B cell (primary cell): ENCODE measurements around the gene SMIM22. TPM values are rescaled to one million over a fixed set of nuclear protein-coding genes. Genes with fewer than 3 reads are reported as not detected.

Experiments
- ATAC-seq: fragments of 200-7000 bp; cut with Tn5 transposase; one replicate; pipeline ENCODE4 v1.10.0; 2021; ENCODE audit warnings: low read depth, mild to moderate bottlenecking, moderate number of reproducible peaks, moderate library complexity
- CTCF ChIA-PET: fragments of 350-600 bp; sonication (Branson Sonifier 250); formaldehyde crosslinking; loops from one replicate; lab custom pipeline; 2021; ENCODE audit warnings: antibody characterized with exemption, inconsistent platforms; lab: Charles Lee
- POLR2A ChIA-PET: fragments of 350-600 bp; sonication (Branson Sonifier 250); formaldehyde crosslinking; loops from one replicate; lab custom pipeline; 2021; ENCODE audit warnings: antibody characterized with exemption; lab: Charles Lee
- DNase-seq: peaks from one replicate; pipeline ENCODE4 v3.0.0; 2013
- H2AFZ ChIP-seq: 2 replicates; pipeline ENCODE4 v1.6.1; 2012; ENCODE audit warnings: mild to moderate bottlenecking, low read depth, low read length; ENCODE audit not compliant: insufficient read depth, poor library complexity, severe bottlenecking
- H3K27ac ChIP-seq, 2 donors: 1 replicate in 1 of 2; 2 replicates in 1 of 2; pipeline ENCODE4 v1.5.1; 2012 to 2013; ENCODE audit warnings: low read length in 2 of 2, mild to moderate bottlenecking in 2 of 2, moderate library complexity in 1 of 2
- H3K27me3 ChIP-seq, 4 experiments: fragments of 200-600 bp in 1 of 4; sonication (generic) in 1 of 4; replicated peaks in 1 of 4; 1 replicate in 2 of 4; 2 replicates in 2 of 4; pipeline versions ENCODE4 v1.6.1 to v1.7.0; 2013 to 2016; ENCODE audit warnings: low read length in 3 of 4, mild to moderate bottlenecking in 2 of 4, mixed read lengths in 1 of 4, moderate library complexity in 1 of 4; ENCODE audit not compliant: insufficient read depth in 4 of 4, control insufficient read depth in 3 of 4; ENCODE audit errors: control extremely low read depth in 1 of 4
- H3K36me3 ChIP-seq, 2 experiments: replicated peaks in 1 of 2; 1 replicate in 1 of 2; 2 replicates in 1 of 2; pipeline versions ENCODE4 v1.6.1 to v1.7.1; 2013; ENCODE audit warnings: low read length in 1 of 2; ENCODE audit not compliant: insufficient read depth in 2 of 2, control insufficient read depth in 1 of 2; ENCODE audit errors: control extremely low read depth in 1 of 2, extremely low read depth in 1 of 2
- H3K4me1 ChIP-seq, 2 donors: fragments of 200-600 bp in 1 of 2; sonication (generic) in 1 of 2; 1 replicate in 1 of 2; 2 replicates in 1 of 2; pipeline versions ENCODE4 v1.5.1 to v1.6.1; 2013 to 2017; ENCODE audit warnings: low read length in 2 of 2; ENCODE audit not compliant: control insufficient read depth in 2 of 2, insufficient read depth in 2 of 2
- H3K4me2 ChIP-seq: replicated peaks from 2 replicates; pipeline ENCODE3; 2012; ENCODE audit warnings: mild to moderate bottlenecking, low read depth, low read length; ENCODE audit not compliant: poor library complexity, severe bottlenecking
- H3K4me3 ChIP-seq, 5 experiments: fragments of 200-600 bp in 1 of 5; sonication (generic) in 1 of 5; 1 replicate in 3 of 5; 2 replicates in 2 of 5; pipeline versions ENCODE4 v1.5.1 to v1.7.0; 2011 to 2016; ENCODE audit warnings: low read length in 4 of 5, mild to moderate bottlenecking in 4 of 5, low read depth in 2 of 5, control low read depth in 1 of 5, moderate library complexity in 1 of 5; ENCODE audit not compliant: insufficient read depth in 1 of 5; ENCODE audit errors: control extremely low read depth in 1 of 5, extremely low read depth in 1 of 5
- H3K79me2 ChIP-seq: fragments of 200-600 bp; sonication (generic); one replicate; pipeline ENCODE4 v1.6.0; 2016; ENCODE audit warnings: low read length; ENCODE audit not compliant: control insufficient read depth, insufficient read depth
- H3K9ac ChIP-seq: fragments of 200-600 bp; sonication (generic); 2 replicates; pipeline ENCODE4 v1.6.1; 2017; ENCODE audit warnings: mild to moderate bottlenecking, low read length, moderate library complexity
- H3K9me3 ChIP-seq, 3 donors: one replicate each; pipeline versions ENCODE4 v1.6.1 to v1.7.1; 2013; ENCODE audit warnings: low read length in 2 of 3; ENCODE audit not compliant: control insufficient read depth in 2 of 3, insufficient read depth in 1 of 3; ENCODE audit errors: control extremely low read depth in 1 of 3
- H4K20me1 ChIP-seq: 2 replicates; pipeline ENCODE4 v1.6.0; 2012; ENCODE audit warnings: mild to moderate bottlenecking, low read length; ENCODE audit not compliant: insufficient read depth, control insufficient read depth, poor library complexity, severe bottlenecking
- H3K27ac Mint-ChIP-seq: one replicate; pipeline ENCODE4 v1.8.0; 2021; ENCODE audit warnings: mixed read lengths
- H3K27me3 Mint-ChIP-seq: one replicate; pipeline ENCODE4 v1.8.0; 2021; ENCODE audit warnings: mixed read lengths
- H3K4me1 Mint-ChIP-seq: one replicate; pipeline ENCODE4 v1.8.0; 2021; ENCODE audit warnings: mixed read lengths
- H3K4me3 Mint-ChIP-seq: one replicate; pipeline ENCODE4 v1.8.0; 2021; ENCODE audit warnings: mixed read lengths
- H3K9me3 Mint-ChIP-seq: one replicate; pipeline ENCODE4 v1.8.0; 2022; ENCODE audit warnings: mixed read lengths; ENCODE audit not compliant: insufficient read depth
- EZH2 ChIP-seq: IDR thresholded peaks from 2 replicates; pipeline ENCODE4 v1.6.1; 2012; ENCODE audit warnings: borderline replicate concordance, low read depth, mild to moderate bottlenecking, moderate library complexity, low read length; ENCODE audit not compliant: insufficient read depth, poor library complexity, severe bottlenecking
- WGBS: methylation state at CpG from one replicate; pipeline ENCODE4 v1.1.5; 2013; ENCODE audit warnings: missing lambda C conversion rate; ENCODE audit not compliant: insufficient coverage; 5-methylcytosine and 5-hydroxymethylcytosine counted together
- intact Hi-C: fragments of 100-400 bp; cut with micrococcal nuclease; formaldehyde crosslinking; loops from one replicate; pipeline ENCODE4 v1.10.0; 2022
- polyA plus RNA-seq: library from polyadenylated mRNA; depleted of rRNA; stranded (reverse); fragments of >200 nt; gene quantifications from 2 replicates; pipeline ENCODE4 v1.2.3, GENCODE V29; 2012
- total RNA-seq, 2 donors: library from RNA; stranded (reverse); fragments of 120-200 nt in 1 of 2; gene quantifications; 1 replicate in 1 of 2; 2 replicates in 1 of 2; pipeline versions ENCODE4 v1.2.3 to v1.2.4, GENCODE V29; 2013 to 2022
- TF ChIP-seq, protein P1 (sequence below): fragments of 200-600 bp; IDR thresholded peaks from one replicate; pipeline ENCODE4 v1.8.0; 2022; ENCODE audit warnings: antibody characterized with exemption, mild to moderate bottlenecking

The SMIM22 gene
- total and polyA plus RNA-seq, 2 donors (not counting 1 experiment from before 2014, with no cell fraction given) = not detected

DNA sequence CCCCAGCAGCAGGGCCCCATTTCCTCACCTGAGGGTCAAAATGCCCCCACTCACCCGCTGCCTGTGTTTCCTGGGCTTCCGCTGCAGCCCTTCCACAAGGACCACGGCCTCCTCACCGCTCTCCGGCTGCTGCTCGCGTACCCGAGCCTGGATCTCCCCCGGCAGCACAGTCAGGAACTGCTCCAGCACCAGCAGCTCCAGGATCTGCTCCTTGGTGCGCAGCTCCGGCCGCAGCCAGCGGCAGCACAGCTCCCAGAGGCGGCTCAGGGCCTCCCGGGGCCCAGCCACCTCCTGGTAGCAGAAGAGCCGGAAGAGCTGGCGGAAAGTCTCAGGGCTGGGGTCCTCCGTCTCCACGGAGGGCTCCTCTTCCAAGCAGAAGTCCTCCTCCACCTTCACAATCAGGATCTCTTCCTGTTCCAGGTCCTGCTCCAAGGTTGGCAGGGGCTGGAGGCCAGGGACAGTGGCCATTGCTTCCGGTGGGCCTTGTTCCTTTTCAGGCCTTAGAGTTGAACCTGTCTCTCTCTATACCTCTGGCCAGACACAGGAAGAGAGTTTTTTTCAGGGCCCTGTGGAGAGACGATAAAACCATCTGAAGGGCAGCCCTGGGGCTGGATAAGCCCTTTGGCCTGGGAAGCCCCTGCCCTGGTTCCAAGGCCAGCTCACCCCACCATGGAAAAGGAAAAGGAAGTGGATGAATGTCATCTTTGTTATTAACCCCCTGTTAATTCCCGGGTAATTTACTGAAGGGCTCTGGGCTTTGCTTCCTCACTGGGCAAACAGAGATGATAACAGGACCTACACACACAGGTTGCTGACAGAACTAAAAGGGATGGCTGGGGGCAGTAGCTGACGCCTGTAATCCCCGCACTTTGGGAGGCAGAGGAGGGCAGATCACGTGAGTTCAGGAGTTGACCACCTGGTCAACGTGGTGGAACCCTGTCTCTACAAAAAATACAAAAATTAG lies 29.4 kb upstream of the SMIM22 start:
- H3K79me2 ChIP-seq = peaks cover 27% of the 10 kb centered on the region
- H3K4me1 ChIP-seq = peaks cover 15 to 33% of the 10 kb centered on the region in 2 donors
- H3K27me3 ChIP-seq = no peaks in the 10 kb centered on the region
- H3K36me3 ChIP-seq = peaks cover 0 to 24% of the 10 kb centered on the region in 2 experiments
- H3K4me3 ChIP-seq = peak overlapping the region in 3 of 5 experiments; percentile 75 to 94 (median 94)
- Mint-ChIP-seq H3K4me3 (peak overlapping the region; percentile 81), H3K4me1 (peaks cover 31% of the 10 kb centered on the region), H3K9me3 (no peaks in the 10 kb centered on the region), H3K27me3 (no peaks in the 10 kb centered on the region), H3K27ac (peak overlapping the region; percentile 81)
- no peak overlapping the region for H3K27ac ChIP-seq
- ChIA-PET CTCF (interaction anchor here (1.6 kb wide), 1 partner anchor 31 kb away, joined by 4 read pairs; the partner anchor contains the start of genes ANKS3 and DNAAF8), POLR2A (interaction anchor here (1.3 kb wide), 1 partner anchor 31 kb away, joined by 4 read pairs; the partner anchor contains the start of genes ANKS3 and DNAAF8)
- DNase-seq = no peak
- 92% methylated on average over 20 of the region's 26 CpGs for WGBS
- peak overlapping the region; percentile 96 for H3K9ac ChIP-seq
- TF ChIP-seq, protein P1, sequence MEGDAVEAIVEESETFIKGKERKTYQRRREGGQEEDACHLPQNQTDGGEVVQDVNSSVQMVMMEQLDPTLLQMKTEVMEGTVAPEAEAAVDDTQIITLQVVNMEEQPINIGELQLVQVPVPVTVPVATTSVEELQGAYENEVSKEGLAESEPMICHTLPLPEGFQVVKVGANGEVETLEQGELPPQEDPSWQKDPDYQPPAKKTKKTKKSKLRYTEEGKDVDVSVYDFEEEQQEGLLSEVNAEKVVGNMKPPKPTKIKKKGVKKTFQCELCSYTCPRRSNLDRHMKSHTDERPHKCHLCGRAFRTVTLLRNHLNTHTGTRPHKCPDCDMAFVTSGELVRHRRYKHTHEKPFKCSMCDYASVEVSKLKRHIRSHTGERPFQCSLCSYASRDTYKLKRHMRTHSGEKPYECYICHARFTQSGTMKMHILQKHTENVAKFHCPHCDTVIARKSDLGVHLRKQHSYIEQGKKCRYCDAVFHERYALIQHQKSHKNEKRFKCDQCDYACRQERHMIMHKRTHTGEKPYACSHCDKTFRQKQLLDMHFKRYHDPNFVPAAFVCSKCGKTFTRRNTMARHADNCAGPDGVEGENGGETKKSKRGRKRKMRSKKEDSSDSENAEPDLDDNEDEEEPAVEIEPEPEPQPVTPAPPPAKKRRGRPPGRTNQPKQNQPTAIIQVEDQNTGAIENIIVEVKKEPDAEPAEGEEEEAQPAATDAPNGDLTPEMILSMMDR = no peak
- no peak for TF ChIP-seq EZH2
- intact Hi-C loops = no loop called here
- ATAC-seq = no peak
- H3K9me3 ChIP-seq = no peaks in the 10 kb centered on the region
- H3K4me2 ChIP-seq = peak overlapping the region; percentile 91
- no peaks in the 10 kb centered on the region for H4K20me1 ChIP-seq
- H2AFZ ChIP-seq = peak overlapping the region; percentile 99
